OCI-LY7 (cell line): ENCODE measurements around the gene MFGE8. TPM values are rescaled to one million over a fixed set of nuclear protein-coding genes. Genes with fewer than 3 reads are reported as not detected.
"Not testable (repeated sequence)": the region's sequence is repeated elsewhere in the genome, so short reads cannot be mapped to it uniquely, and the experiment has no call there.

Experiments
- BruUV-seq: library from RNA; stranded (reverse); fragments of 400-500 nt; replicated peaks from 2 replicates; lab custom pipeline; 2021; lab: Mats Ljungman, UMichigan
- CTCF ChIA-PET: fragments of 300-600 bp; sonication (Branson Sonifier 250); formaldehyde crosslinking; loops from one replicate; lab custom pipeline; 2022; ENCODE audit warnings: antibody characterized with exemption; ENCODE audit not compliant: unreplicated experiment; lab: Charles Lee
- POLR2A ChIA-PET: fragments of 300-600 bp; sonication (Branson Sonifier 250); formaldehyde crosslinking; loops from one replicate; lab custom pipeline; 2022; ENCODE audit warnings: antibody characterized with exemption; lab: Charles Lee
- DNase-seq: peaks from one replicate; pipeline ENCODE4 v3.0.0-alpha.2; 2015; ENCODE audit warnings: low spot score
- H2AFZ ChIP-seq: fragments of 200-600 bp; sonication (generic), shearing (Covaris generic); 2 replicates; pipeline ENCODE4 v1.6.1; 2014; ENCODE audit warnings: mild to moderate bottlenecking, antibody characterized with exemption, low read length, moderate library complexity
- H3K27ac ChIP-seq: fragments of 200-600 bp; sonication (generic); 2 replicates; pipeline ENCODE4 v1.5.1; 2014; ENCODE audit warnings: mixed run types, low read depth, mild to moderate bottlenecking, moderate library complexity, low read length, inconsistent platforms; ENCODE audit not compliant: poor library complexity, severe bottlenecking
- H3K36me3 ChIP-seq: fragments of 200-600 bp; sonication (generic); 2 replicates; pipeline ENCODE4 v1.6.1; 2014; ENCODE audit warnings: mild to moderate bottlenecking, antibody characterized with exemption, low read length, moderate library complexity, mixed read lengths; ENCODE audit not compliant: insufficient read depth
- H3K4me1 ChIP-seq: fragments of 200-600 bp; sonication (generic); 2 replicates; pipeline ENCODE4 v1.5.1; 2014; ENCODE audit warnings: mild to moderate bottlenecking, low read length; ENCODE audit not compliant: insufficient read depth, poor library complexity, severe bottlenecking
- H3K4me2 ChIP-seq: fragments of 200-600 bp; sonication (generic); 2 replicates; pipeline ENCODE4 v1.6.1; 2014; ENCODE audit warnings: mild to moderate bottlenecking, low read length
- H3K4me3 ChIP-seq: fragments of 200-600 bp; sonication (generic); 2 replicates; pipeline ENCODE4 v1.5.1; 2014; ENCODE audit warnings: mild to moderate bottlenecking, low read depth, low read length; ENCODE audit not compliant: poor library complexity, severe bottlenecking
- H3K79me2 ChIP-seq: fragments of 200-600 bp; sonication (generic); 2 replicates; pipeline ENCODE4 v1.6.1; 2016; ENCODE audit warnings: low read depth, mild to moderate bottlenecking, low read length, moderate library complexity, mixed read lengths; ENCODE audit not compliant: insufficient read depth
- H3K9me2 ChIP-seq: fragments of 200-600 bp; sonication (generic); 2 replicates; pipeline ENCODE4 v1.6.1; 2016; ENCODE audit warnings: mild to moderate bottlenecking, low read length, mixed read lengths; ENCODE audit not compliant: insufficient read depth
- H3K9me3 ChIP-seq: fragments of 200-600 bp; sonication (generic); 2 replicates; pipeline ENCODE4 v1.6.1; 2014; ENCODE audit warnings: mild to moderate bottlenecking, mixed run types, low read length, mixed read lengths
- H4K20me1 ChIP-seq: fragments of 200-600 bp; sonication (generic); 2 replicates; pipeline ENCODE4 v1.6.1; 2014; ENCODE audit warnings: mild to moderate bottlenecking, antibody characterized with exemption, low read length, moderate library complexity, mixed read lengths; ENCODE audit not compliant: insufficient read depth
- CTCF ChIP-seq: fragments of 200-600 bp; sonication (generic); conservative IDR thresholded peaks from 2 replicates; pipeline ENCODE4 v1.5.1; 2014; ENCODE audit warnings: mild to moderate bottlenecking, antibody characterized with exemption, low read length, moderate library complexity, mixed read lengths
- EZH2phosphoT487 ChIP-seq: fragments of 200-600 bp; sonication (generic); IDR thresholded peaks from 2 replicates; pipeline ENCODE4 v1.6.1; 2018; ENCODE audit warnings: low read depth, borderline replicate concordance, mild to moderate bottlenecking, mixed run types, antibody characterized with exemption, low read length, moderate library complexity, mixed read lengths
- intact Hi-C: fragments of 100-400 bp; cut with micrococcal nuclease; formaldehyde crosslinking; loops from one replicate; pipeline ENCODE4 v1.10.0; 2022; ENCODE audit not compliant: unreplicated experiment
- total RNA-seq, 2 experiments: library from RNA; depleted of rRNA in 1 of 2; stranded (reverse); fragments of >200 nt in 1 of 2; shearing (Covaris generic) in 1 of 2; gene quantifications; 2 replicates each; pipeline ENCODE4 v1.2.3, GENCODE V29; 2014 to 2022

MFGE8 gene
- total RNA-seq, 2 experiments from 2014 or later, result 11.8 to 70.4 TPM

GRCh38 chr15:88932875-88933330 is 19.7 kb upstream of the MFGE8 start:
- Histone ChIP-seq H3K79me2 (no peaks in the 10 kb centered on the region), H2AFZ (no peak overlapping the region), H3K4me2 (no peak overlapping the region), H3K9me3 (peaks cover 9% of the 10 kb centered on the region; the same call in 1 of the 2 replicates), H3K9me2 (no peaks in the 10 kb centered on the region), H3K4me1 (no peaks in the 10 kb centered on the region), H3K4me3 (no peak overlapping the region), H3K27ac (no peak overlapping the region), H3K36me3 (no peaks in the 10 kb centered on the region), H4K20me1 (no peaks in the 10 kb centered on the region)
- no TSS peak for BruUV-seq
- TF ChIP-seq CTCF (no peak), EZH2phosphoT487 (no peak)
- ChIA-PET CTCF (no interaction called here), POLR2A (no interaction called here)
- intact Hi-C loops, result no loop called here
- no peak for DNase-seq

- Histone ChIP-seq H3K36me3 (no peaks in the 10 kb centered on the region), H3K4me2 (no peak overlapping the region), H3K4me1 (no peaks in the 10 kb centered on the region), H2AFZ (no peak overlapping the region), H3K4me3 (no peak overlapping the region), H4K20me1 (no peaks in the 10 kb centered on the region), H3K9me3 (peaks cover 10% of the 10 kb centered on the region; the same call in 1 of the 2 replicates), H3K9me2 (no peaks in the 10 kb centered on the region), H3K79me2 (no peaks in the 10 kb centered on the region), H3K27ac (no peak overlapping the region)
- no peak for TF ChIP-seq CTCF
- no peak for TF ChIP-seq EZH2phosphoT487
- CTCF ChIA-PET, result no interaction called here
- BruUV-seq, result no TSS peak
- POLR2A ChIA-PET, result no interaction called here
- intact Hi-C loops, result no loop called here
- DNase-seq, result no peak
These were observed 19.2 kb upstream of the MFGE8 start for GRCh38 chr15:88932271-88932874.

GRCh38 chr15:88930579-88930978 is 17.4 kb upstream of the MFGE8 start:
- Histone ChIP-seq H3K4me2 (no peak overlapping the region), H3K36me3 (no peaks in the 10 kb centered on the region), H3K4me3 (no peak overlapping the region), H3K4me1 (no peaks in the 10 kb centered on the region), H3K27ac (no peak overlapping the region), H4K20me1 (no peaks in the 10 kb centered on the region), H3K9me2 (no peaks in the 10 kb centered on the region), H3K79me2 (no peaks in the 10 kb centered on the region), H2AFZ (no peak overlapping the region), H3K9me3 (peaks cover 10% of the 10 kb centered on the region; the same call in 1 of the 2 replicates)
- DNase-seq, result no peak
- intact Hi-C loops, result no loop called here
- CTCF ChIA-PET, result no interaction called here
- BruUV-seq, result no TSS peak
- no peak for TF ChIP-seq EZH2phosphoT487
- no peak for TF ChIP-seq CTCF
- POLR2A ChIA-PET, result interaction anchor here (0.6 kb wide), 1 partner anchor 153 kb away, joined by 4 read pairs; no protein-coding TSS in a partner anchor

GRCh38 chr15:88929358-88930098 is 16.3 kb upstream of the MFGE8 start:
- H3K9me3 ChIP-seq, H3K4me3 ChIP-seq, H3K9me2 ChIP-seq, intact Hi-C loops, H4K20me1 ChIP-seq, POLR2A ChIA-PET, H2AFZ ChIP-seq, H3K36me3 ChIP-seq, H3K27ac ChIP-seq, H3K4me2 ChIP-seq, BruUV-seq, DNase-seq, H3K79me2 ChIP-seq, H3K4me1 ChIP-seq, CTCF ChIA-PET: not testable (repeated sequence)
